Stimulated activated naive CD8-positive, alpha-beta T cell treated with anti-CD3 and anti-CD28 coated beads, Interleukin-15, Interleukin-2, amounts not matched to agents 100 ng/mL and 50 ng/mL, for 24 hours (primary cell): ENCODE measurements around the gene HYAL3.
A peak's percentile ranks its signal among the peaks of the same experiment; 100 is the strongest.

Source experiments
- H3K27ac Mint-ChIP-seq: one replicate; pipeline ENCODE4 v1.8.0; 2021; ENCODE audit warnings: mild to moderate bottlenecking, mixed read lengths
- H3K27me3 Mint-ChIP-seq: one replicate; pipeline ENCODE4 v1.8.0; 2021; ENCODE audit warnings: mixed read lengths
- H3K36me3 Mint-ChIP-seq: one replicate; pipeline ENCODE4 v1.8.0; 2021; ENCODE audit warnings: low read depth, mixed read lengths
- H3K4me1 Mint-ChIP-seq: one replicate; pipeline ENCODE4 v1.8.0; 2021; ENCODE audit warnings: low read depth, mixed read lengths
- H3K4me3 Mint-ChIP-seq: one replicate; pipeline ENCODE4 v1.8.0; 2021; ENCODE audit warnings: mild to moderate bottlenecking, mixed read lengths
- H3K9me3 Mint-ChIP-seq: one replicate; pipeline ENCODE4 v1.8.0; 2021; ENCODE audit warnings: mixed read lengths

The HYAL3 gene

DNA sequence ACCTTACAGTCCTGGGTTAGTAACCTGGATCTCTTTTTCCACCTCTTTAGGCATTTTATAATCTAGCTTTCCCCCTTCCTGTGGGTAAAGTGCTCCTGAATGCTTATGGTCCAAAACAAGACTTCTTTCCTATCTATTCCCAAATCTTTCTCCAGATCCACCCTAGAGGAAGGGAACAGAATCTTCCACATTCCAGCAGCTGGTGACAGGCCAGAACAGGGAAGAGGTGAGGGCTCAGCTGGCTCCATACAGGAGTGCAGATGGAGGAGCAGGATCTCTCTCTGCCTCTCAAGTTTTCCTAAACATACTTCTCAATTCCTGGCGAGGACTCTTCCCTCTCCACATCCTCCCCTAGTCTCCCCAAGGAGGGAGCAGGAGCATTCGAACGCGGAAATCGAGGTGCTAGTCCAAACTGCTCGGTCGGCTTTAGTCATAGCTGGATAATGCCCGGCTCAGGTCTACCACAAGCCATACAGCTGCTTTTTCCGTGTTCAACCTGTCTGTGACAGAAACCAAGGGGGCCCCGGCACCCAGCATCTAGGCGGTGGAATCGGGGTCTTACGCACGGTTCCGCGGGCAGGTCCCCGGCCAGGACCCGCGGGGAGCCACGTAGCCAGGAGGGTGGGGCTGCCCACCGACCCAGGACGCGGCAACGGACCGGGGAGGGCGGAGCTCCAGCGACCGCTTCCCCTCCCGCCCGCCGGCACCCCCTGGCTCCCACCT lies 37.4 kb upstream of the HYAL3 start:
- Mint-ChIP-seq H3K36me3 (peaks cover 54% of the 10 kb centered on the region), H3K4me3 (peak overlapping the region; percentile 90), H3K27me3 (no peaks in the 10 kb centered on the region), H3K9me3 (no peaks in the 10 kb centered on the region), H3K4me1 (peaks cover 62% of the 10 kb centered on the region), H3K27ac (peak overlapping the region; percentile 97)

DNA sequence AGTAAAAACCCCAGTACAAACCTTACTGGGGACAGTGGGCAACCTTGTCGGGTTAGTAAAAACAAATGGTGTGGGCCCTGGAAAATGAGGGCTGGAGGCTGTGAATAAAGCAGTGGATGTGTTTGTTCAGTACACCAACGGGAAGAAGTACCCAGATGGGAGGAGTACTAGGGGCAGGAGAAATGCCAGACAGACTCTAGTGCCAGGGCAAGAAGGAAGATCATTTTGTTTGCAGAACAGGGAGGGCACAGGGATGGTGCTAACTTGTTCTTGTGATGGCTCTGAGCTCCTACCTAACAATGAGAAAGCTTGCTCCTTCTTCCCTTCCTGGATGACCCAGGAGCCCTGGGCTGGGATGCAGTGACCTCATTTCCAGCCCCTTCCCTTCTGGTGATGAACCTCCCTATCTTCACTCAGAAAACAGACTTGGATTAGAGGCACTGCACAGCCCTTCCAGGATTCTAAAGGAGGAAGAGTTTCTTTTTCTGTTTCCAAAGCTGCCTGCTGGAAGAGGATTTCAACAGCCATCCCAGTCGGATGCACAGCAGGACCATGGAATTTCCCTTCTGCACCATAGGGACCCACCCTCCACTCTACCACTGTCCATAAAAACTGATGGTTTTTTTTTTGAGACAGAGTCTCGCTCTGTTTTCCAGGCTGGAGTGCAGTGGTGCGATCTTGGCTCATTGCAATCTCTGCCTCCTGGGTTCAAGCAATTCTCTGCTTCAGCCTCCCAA lies 35.3 kb upstream of the HYAL3 start:
- Mint-ChIP-seq H3K4me3 (peak overlapping the region; percentile 65), H3K27me3 (no peaks in the 10 kb centered on the region), H3K4me1 (peaks cover 47% of the 10 kb centered on the region), H3K9me3 (no peaks in the 10 kb centered on the region), H3K36me3 (peaks cover 71% of the 10 kb centered on the region), H3K27ac (peak overlapping the region; percentile 83)

DNA sequence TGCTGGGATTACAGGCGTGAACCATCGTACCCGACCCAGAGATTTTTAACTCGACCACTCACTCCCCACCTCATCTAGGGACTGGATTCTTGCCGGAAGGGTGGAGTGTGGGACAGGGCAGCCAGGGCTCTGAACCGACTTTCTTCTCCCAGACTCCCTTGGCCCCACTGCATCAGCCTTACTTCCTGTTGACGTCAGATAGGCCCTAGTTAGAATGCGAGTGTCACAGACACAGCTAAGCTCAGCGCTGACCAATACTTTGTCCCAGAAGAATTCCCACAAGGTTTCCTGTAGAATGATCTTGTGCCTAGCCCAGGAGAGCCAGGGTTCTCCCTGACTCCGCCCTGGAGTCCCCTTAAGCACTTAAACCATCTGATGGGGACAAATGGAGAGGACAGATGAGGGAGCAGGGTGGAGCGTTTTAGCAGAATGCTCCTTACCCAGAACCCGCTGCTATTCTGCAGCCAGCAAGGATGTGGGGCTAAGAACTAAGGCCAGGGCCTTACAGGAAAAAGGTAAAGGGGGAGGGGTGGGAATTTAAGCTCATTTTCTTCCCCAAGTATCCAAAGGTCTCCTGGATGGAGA lies 34.6 kb upstream of the HYAL3 start:
- peak overlapping the region; percentile 65 for H3K4me3 Mint-ChIP-seq
- H3K4me1 Mint-ChIP-seq, result peaks cover 43% of the 10 kb centered on the region
- H3K36me3 Mint-ChIP-seq, result peaks cover 68% of the 10 kb centered on the region
- peak overlapping the region; percentile 83 for H3K27ac Mint-ChIP-seq
- no peaks in the 10 kb centered on the region for H3K9me3 Mint-ChIP-seq
- no peaks in the 10 kb centered on the region for H3K27me3 Mint-ChIP-seq

DNA sequence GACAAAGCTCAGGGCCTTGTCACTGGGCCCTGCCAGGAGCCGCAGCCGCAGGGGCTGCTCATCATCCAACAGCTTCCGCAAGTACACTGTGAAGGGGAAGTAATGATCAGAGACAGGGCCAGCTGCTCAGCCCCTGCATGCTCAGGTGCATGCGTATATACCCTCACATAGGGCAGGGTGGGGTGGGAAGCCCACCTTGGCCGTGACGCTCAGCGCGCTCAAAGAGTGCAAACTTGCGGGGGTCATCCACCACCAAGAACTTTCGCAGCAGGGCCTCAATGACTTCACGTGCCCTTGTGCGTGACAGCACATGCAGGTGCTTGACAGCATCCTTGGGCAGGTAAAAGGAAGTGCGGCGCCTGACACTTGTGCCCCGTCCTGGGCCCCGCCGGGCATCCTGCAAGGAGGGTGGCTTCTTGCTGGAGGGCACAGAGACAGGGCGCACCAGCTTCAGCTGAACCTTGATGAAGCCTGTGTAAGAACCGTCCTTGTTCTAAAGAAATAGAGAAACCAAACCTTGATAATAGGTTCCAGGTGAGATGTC lies 32.2 kb upstream of the HYAL3 start:
- peaks cover 54% of the 10 kb centered on the region for H3K4me1 Mint-ChIP-seq

DNA sequence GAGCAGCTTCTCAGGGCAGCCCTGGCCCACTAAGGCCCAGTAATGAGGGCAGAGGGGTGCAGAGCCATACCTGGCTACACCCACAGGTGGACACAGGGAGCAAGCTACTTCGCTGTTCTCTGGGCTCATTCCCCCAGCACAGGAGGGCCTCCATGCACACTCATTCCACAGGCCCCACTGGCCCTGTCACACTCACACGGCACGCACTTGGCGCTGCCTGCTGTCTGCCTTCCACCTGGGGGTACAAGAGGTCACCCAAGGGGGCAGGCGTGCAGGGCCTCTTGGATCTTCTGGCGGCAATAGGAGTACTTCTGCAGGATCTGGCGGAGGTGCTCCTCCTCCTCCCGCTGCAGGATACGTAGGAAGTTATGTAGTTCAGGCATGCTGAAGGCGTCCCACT lies 31.1 kb upstream of the HYAL3 start:
- Mint-ChIP-seq H3K4me3 (no peak overlapping the region), H3K4me1 (peaks cover 46% of the 10 kb centered on the region), H3K9me3 (no peaks in the 10 kb centered on the region), H3K27me3 (no peaks in the 10 kb centered on the region), H3K36me3 (peaks cover 44% of the 10 kb centered on the region), H3K27ac (peak overlapping the region; percentile 37)

More for the DNA sequence above, 32.2 kb upstream of the HYAL3 start:
- Mint-ChIP-seq H3K4me3 (no peak overlapping the region), H3K27ac (no peak overlapping the region), H3K9me3 (no peaks in the 10 kb centered on the region), H3K27me3 (no peaks in the 10 kb centered on the region), H3K36me3 (peaks cover 56% of the 10 kb centered on the region)

DNA sequence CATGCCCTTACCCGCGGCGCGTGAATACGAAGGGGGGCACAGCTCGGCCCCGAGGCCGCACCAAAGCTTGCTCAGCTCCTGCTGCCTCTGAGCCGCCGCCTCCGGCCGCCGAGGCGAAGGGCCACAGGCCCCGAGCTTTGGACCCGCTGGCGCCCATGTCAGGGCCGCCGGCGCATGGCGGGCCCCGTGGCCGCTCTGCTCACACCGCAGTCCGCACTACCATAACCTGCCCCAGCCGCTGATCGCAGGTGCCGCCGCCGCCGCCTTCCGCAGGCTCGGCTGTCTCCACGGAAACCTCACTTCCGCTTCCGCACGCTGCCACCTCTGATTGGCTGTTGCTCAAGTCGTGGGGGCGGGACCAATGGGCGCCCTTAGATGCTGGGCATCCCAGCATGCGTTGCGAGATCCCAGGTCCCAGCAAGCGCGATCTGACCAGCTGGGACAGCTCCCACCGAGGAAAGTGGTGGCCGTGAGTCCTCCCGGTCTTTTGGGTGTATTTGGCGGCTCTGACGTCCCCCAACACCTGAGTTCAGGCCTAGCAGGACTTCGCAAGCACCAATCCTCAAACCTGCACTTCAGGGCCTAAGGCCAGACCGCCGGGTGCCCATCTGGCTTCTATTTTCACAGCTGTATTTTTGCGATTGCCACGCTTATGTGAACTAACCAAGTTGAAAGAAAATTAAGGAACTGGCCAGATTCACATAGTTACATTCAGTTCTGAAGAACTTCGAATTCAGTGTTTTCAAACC lies 28.9 kb upstream of the HYAL3 start, which contains the start of gene TUSC2:
TUSC2 (minus strand) TSS at position 281 of the 749 bp plus-strand sequence; CDS start at position 157, 124 bp downstream.
- Mint-ChIP-seq H3K27ac (peak within 1 kb of the TSS; percentile 84), H3K27me3 (no peaks in the 10 kb centered on the region), H3K4me3 (peak within 1 kb of the TSS; percentile 90), H3K9me3 (no peaks in the 10 kb centered on the region), H3K36me3 (peaks cover 28% of the 10 kb centered on the region), H3K4me1 (peaks cover 33% of the 10 kb centered on the region)

DNA sequence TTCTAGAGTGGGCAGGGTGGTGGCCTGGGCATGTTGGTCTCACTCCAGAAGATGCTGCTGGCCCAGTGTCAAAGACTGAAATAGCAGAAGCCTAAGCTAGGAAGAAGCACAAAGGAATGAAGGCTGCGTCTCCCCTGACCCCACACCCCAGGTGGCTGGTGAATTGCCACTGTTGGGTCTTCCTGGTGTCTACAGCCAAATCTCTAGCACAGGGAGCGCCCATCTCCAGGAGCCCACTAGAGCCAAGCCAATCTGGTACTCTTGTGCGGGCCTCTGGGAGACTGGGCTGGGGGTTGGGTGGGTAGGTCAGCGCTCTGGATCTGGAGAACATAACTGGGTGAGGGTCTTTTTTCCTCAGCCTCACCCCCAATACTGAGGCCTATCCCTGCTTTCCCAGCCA lies 27.9 kb upstream of the HYAL3 start:
- H3K27me3 Mint-ChIP-seq, result no peaks in the 10 kb centered on the region
- H3K36me3 Mint-ChIP-seq, result peaks cover 26% of the 10 kb centered on the region
- H3K4me3 Mint-ChIP-seq, result peak overlapping the region; percentile 90
- no peaks in the 10 kb centered on the region for H3K9me3 Mint-ChIP-seq
- peak overlapping the region; percentile 45 for H3K27ac Mint-ChIP-seq
- H3K4me1 Mint-ChIP-seq, result peaks cover 33% of the 10 kb centered on the region

DNA sequence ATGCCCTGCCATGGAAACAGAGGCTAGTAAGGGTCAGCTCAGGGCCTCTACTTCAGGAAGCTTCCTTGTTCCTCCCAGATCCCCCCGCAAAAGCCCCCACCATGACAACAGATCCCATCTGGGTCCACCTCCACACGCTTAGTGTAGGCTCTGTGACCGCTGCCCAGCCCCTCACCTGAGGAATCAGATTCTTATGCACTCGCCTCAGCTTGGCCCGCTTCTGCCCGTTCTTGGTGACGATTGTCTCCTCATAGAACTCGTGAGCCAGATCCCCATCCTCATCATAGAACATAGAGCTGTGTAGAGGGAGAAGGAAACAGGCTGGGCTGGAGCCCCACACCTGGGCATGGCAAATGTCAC lies 27.0 kb upstream of the HYAL3 start:
- no peaks in the 10 kb centered on the region for H3K9me3 Mint-ChIP-seq
- H3K36me3 Mint-ChIP-seq, result peaks cover 17% of the 10 kb centered on the region
- peak overlapping the region; percentile 32 for H3K4me3 Mint-ChIP-seq
- peaks cover 33% of the 10 kb centered on the region for H3K4me1 Mint-ChIP-seq
- H3K27ac Mint-ChIP-seq, result no peak overlapping the region
- H3K27me3 Mint-ChIP-seq, result no peaks in the 10 kb centered on the region

DNA sequence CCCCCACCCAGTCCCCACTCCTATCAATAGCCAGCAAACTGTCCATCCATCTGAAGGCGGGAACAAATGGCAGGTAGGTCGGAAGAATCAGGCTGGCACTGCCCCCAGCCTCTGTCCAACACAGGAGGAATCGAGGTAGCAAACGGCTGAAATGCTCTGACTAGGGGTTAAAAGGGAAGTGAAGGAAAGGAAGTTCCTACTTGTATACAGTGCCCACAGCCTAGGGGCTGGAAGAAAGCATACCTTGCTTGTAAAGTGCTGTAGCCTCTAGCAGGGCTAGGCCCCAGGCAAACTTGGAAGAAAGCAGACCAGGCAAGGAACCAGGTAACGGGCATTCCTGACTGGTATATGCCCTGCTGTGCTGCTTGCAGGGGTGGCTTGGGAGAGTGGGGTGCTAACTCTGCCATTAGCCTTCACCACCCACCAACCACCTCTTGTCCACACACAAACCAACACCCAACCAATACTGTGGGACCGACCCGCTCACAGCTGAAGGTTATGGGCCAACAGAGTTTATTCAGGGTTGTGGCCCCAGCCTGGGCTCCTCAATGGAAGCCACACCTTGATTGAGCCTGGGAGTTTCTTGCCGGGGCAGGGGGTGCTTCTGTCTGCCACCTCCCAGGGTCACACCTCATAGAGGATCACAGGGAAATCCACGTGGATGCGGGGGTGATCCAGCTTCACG lies 26.4 kb upstream of the HYAL3 start:
- H3K4me1 Mint-ChIP-seq, result peaks cover 34% of the 10 kb centered on the region
- H3K27ac Mint-ChIP-seq, result no peak overlapping the region
- H3K4me3 Mint-ChIP-seq, result no peak overlapping the region
- H3K27me3 Mint-ChIP-seq, result no peaks in the 10 kb centered on the region
- H3K36me3 Mint-ChIP-seq, result peaks cover 12% of the 10 kb centered on the region
- H3K9me3 Mint-ChIP-seq, result no peaks in the 10 kb centered on the region

DNA sequence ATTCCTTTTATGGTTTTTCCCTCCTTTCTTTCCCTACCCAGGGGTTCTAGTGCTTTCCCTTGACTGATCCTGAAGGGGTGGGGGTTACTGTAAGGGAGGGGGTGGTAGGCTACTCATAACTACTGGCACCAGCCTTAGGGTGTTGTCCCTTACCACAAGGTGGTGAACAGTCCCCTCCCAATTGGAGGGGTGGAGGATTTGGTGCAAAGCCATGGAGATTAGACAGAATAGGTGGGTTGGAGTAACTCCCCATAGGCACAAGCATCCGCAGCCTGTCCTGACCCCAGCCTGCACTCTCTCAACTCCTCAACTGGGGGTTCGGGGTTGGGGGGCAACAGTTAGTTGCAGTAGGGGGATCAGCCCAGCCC lies 25.9 kb upstream of the HYAL3 start:
- H3K27ac Mint-ChIP-seq, result peak overlapping the region; percentile 21
- H3K4me1 Mint-ChIP-seq, result peaks cover 39% of the 10 kb centered on the region
- H3K36me3 Mint-ChIP-seq, result peaks cover 8% of the 10 kb centered on the region
- no peaks in the 10 kb centered on the region for H3K9me3 Mint-ChIP-seq
- H3K4me3 Mint-ChIP-seq, result no peak overlapping the region
- H3K27me3 Mint-ChIP-seq, result no peaks in the 10 kb centered on the region

DNA sequence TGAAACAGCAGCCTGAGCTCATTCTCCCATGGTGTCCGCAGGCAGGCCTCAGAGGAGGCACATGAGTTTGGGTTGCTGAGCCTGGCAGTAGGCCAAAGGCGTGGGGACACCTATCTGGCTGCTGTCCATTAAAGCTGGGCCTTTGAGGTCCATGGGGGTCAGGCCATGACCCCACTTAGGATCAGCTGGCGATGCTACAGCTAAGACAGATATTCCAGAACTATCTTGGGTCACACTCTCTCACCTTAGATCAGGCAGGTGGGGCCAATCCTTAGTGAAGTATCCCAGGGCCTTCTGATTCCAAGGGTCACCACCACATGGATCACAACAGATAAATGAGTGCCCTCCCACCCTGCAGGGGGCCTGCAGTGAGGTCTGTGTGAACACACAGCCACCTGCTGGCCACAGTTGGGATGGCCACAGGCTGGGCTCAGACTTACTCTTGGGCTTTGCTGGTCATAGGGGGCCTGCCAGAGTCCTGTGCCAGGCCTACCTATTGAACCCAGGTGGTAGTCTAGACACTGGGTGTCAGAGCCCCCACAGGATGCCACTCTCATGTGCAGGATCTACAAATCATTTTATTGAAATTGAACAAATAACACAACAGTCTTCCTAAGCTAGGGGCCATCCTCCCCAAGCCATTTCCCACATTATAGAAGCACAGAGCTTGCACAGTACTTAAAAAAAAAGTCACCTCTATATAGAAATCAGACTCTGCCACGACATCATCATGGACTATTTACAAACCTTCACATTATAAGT lies 25.3 kb upstream of the HYAL3 start:
- Mint-ChIP-seq H3K4me3 (no peak overlapping the region), H3K27me3 (no peaks in the 10 kb centered on the region), H3K36me3 (peaks cover 3% of the 10 kb centered on the region), H3K27ac (peak overlapping the region; percentile 21), H3K9me3 (no peaks in the 10 kb centered on the region), H3K4me1 (peaks cover 43% of the 10 kb centered on the region)

DNA sequence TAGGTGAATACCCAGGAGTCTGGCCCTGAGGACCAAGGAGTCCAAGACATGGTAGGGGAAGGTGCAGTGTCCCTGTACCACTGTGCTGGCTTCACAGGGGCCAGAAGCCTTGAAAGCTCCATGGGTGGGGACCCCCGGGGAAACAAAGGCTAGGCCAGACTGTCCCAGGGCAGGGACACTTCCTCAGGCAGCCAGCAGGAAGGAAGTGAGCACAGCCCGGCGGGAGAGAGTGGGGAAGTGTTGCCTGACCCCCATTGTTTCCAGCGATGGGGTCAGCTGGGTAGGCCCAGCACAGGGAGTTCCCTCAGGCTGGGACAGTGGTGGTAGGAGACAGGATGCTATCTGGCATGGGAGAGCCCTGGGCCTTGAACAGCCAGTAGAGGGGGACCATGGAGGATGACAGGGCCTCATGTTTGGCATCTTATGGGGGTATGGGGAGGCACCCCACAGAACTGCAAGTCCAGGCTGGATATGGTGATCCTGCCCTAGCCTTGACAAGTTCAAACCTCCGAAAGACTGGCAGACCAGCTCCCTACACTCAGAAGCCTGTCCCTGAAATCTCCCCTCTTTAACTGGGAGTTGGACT lies 24.5 kb upstream of the HYAL3 start:
- Mint-ChIP-seq H3K4me1 (peaks cover 48% of the 10 kb centered on the region), H3K27me3 (no peaks in the 10 kb centered on the region), H3K9me3 (no peaks in the 10 kb centered on the region), H3K4me3 (no peak overlapping the region), H3K27ac (no peak overlapping the region), H3K36me3 (peaks cover 4% of the 10 kb centered on the region)

DNA sequence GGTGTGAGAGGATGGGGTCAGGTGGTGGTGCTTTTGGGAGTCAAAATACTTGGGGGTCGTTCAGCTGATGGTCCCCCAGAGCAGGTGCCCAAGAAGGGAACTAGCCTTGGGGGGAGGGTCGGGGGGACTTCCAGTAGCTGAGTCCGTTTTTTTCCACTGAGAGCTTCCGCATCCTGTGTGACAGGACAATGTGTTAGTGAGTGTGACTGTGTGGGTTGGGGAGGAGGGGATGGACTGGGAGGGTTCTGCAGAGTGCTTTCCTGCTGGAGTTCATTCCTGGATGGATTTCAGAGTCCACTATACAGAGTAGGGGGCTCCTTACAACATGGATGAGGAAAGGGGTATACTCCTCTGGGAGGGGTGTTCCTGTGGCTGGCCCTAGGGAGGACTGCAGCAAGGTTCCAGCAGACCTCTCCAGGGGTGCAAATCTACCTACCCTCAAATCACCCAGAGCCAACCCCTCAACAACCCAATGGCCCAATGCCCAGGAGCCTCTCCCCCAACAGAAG lies 23.9 kb upstream of the HYAL3 start:
- H3K27ac Mint-ChIP-seq, result peak overlapping the region; percentile 58
- peaks cover 48% of the 10 kb centered on the region for H3K4me1 Mint-ChIP-seq
- no peak overlapping the region for H3K4me3 Mint-ChIP-seq

More for the DNA sequence above, 23.9 kb upstream of the HYAL3 start:
- Mint-ChIP-seq H3K27me3 (no peaks in the 10 kb centered on the region), H3K36me3 (peaks cover 8% of the 10 kb centered on the region), H3K9me3 (no peaks in the 10 kb centered on the region)
